Stomach (tissue), 9 donors: ENCODE data around the gene CSTF2T. TPM values are rescaled to one million over a fixed set of nuclear protein-coding genes. Genes with fewer than 3 reads are reported as not detected.
"Not testable (repeated sequence)": the region's sequence is repeated elsewhere in the genome, so short reads cannot be mapped to it uniquely, and the experiment has no call there.

Experiments
- DNase-seq, 2 donors: peaks; one replicate each; pipeline versions ENCODE4 v3.0.0 to v3.0.0-alpha.2; 2013 to 2019
- H3K27ac ChIP-seq, 5 donors: fragments of 200-600 bp in 4 of 5; sonication (generic) in 4 of 5; one replicate each; pipeline ENCODE4 v1.5.1; 2013 to 2019; ENCODE audit warnings: mild to moderate bottlenecking in 1 of 5, moderate library complexity in 1 of 5
- H3K27me3 ChIP-seq, 3 donors: fragments of 200-600 bp; sonication (generic); one replicate each; pipeline ENCODE4 v1.5.1; 2017 to 2019; ENCODE audit warnings: mixed run types in 1 of 3
- H3K36me3 ChIP-seq, 4 donors: fragments of 200-600 bp; sonication (generic); 1 replicate in 3 of 4; 2 replicates in 1 of 4; pipeline ENCODE4 v1.5.1; 2016 to 2019
- H3K4me1 ChIP-seq, 4 donors: fragments of 200-600 bp; sonication (generic); one replicate each; pipeline ENCODE4 v1.5.1; 2016 to 2019
- H3K4me3 ChIP-seq, 4 donors: fragments of 200-600 bp; sonication (generic) in 3 of 4; one replicate each; pipeline ENCODE4 v1.5.1; 2016 to 2019; ENCODE audit warnings: mild to moderate bottlenecking in 1 of 4
- H3K9me3 ChIP-seq, 4 donors: fragments of 200-600 bp; sonication (generic); one replicate each; pipeline ENCODE4 v1.5.1; 2016 to 2019
- CTCF ChIP-seq, 7 experiments: fragments of 450-650 bp in 4 of 7; fragments of 200-600 bp in 3 of 7; sonication (generic) in 3 of 7; IDR thresholded peaks; one replicate each; pipeline ENCODE4 v1.5.1; 2016 to 2019; ENCODE audit warnings: antibody characterized with exemption in 7 of 7, control low read depth in 2 of 7, mild to moderate bottlenecking in 1 of 7
- EP300 ChIP-seq: sonication (generic); formaldehyde crosslinking; IDR thresholded peaks from one replicate; pipeline ENCODE4 v1.6.1; 2017; ENCODE audit warnings: antibody characterized with exemption
- POLR2A ChIP-seq, 4 donors: fragments of 450-650 bp; IDR thresholded peaks; one replicate each; pipeline ENCODE4 v1.6.1; 2016; ENCODE audit warnings: antibody characterized with exemption in 4 of 4, control low read depth in 2 of 4, mild to moderate bottlenecking in 1 of 4, moderate library complexity in 1 of 4
- POLR2AphosphoS5 ChIP-seq, 3 donors: sonication (generic); formaldehyde crosslinking; IDR thresholded peaks; one replicate each; pipeline ENCODE4 v1.6.1; 2016; ENCODE audit warnings: antibody characterized with exemption in 3 of 3
- WGBS, 5 donors: extraction: QIAGEN DNeasy Blood & Tissue Kit in 3 of 5; methylation state at CpG; one replicate each; pipeline versions ENCODE4 v1.1.5 to v1.1.7; 2013 to 2018; 5-methylcytosine and 5-hydroxymethylcytosine counted together
- intact Hi-C: fragments of 100-400 bp; cut with DNase I; formaldehyde crosslinking; loops from one replicate; pipeline ENCODE4 v1.15.1; 2023; ENCODE audit warnings: low total_unique reads
- polyA plus RNA-seq, 3 donors: library from polyadenylated mRNA; stranded (reverse); fragments of 200-250 nt; gene quantifications; one replicate each; pipeline ENCODE4 v1.2.3, GENCODE V29; 2013
- total RNA-seq, 5 donors: library from RNA; depleted of rRNA; stranded (reverse); fragments of >200 nt; gene quantifications; one replicate each; pipeline versions ENCODE4 v1.1.0 to v1.2.3, GENCODE V29; 2014 to 2016
- donor health status: healthy with polysubstance abuse.
- donor health status: Bipolar disorder and iron deficiency.
- donor health status: healthy.

The CSTF2T gene
- total and polyA plus RNA-seq, 8 donors = 3.8 to 55.4 (median 8.7) TPM

DNA sequence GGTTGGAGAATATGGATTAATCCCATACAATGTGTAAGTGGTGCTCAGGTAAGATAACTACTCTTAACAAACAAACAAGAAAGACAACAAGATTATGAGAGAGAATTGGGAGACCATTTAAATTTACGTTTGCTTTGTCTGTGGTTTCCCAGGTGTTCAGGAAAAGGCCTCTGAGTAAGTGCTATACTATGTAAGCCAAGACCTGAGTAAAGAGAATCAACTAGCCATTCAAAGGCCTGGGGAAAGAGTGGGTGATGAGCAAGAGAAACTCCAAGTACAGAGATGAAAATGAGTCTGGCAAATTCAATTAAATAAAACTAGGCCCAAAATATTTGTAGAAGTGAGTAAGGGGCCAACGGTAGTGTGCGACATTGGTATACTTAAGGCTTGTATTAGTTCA is 9.9 kb downstream of the CSTF2T start:
- DNase-seq = no peak
- Histone ChIP-seq H3K4me3 (no peak overlapping the region), H3K27ac (no peak overlapping the region), H3K4me1 (peaks cover 0 to 11% (median under 1%) of the 10 kb centered on the region in 4 donors), H3K36me3 (no peaks in the 10 kb centered on the region), H3K27me3 (no peaks in the 10 kb centered on the region), H3K9me3 (no peaks in the 10 kb centered on the region)
- WGBS, 5 donors = 84 to 93% (median 91%) methylated on average over 3 of the region's 3 CpGs
- TF ChIP-seq EP300 (no peak), POLR2AphosphoS5 (IDR thresholded peaks at IDR 0.05) (no peak), CTCF (IDR thresholded peaks at IDR 0.05) (no peak), POLR2A (IDR thresholded peaks at IDR 0.05) (no peak)
- intact Hi-C loops = no loop called here

- not testable (repeated sequence) for H3K4me3 ChIP-seq, H3K4me1 ChIP-seq
- WGBS, 5 donors = 83 to 94% (median 89%) methylated on average over 2 of the region's 2 CpGs
Observed at GRCh38 chr10:51688826-51689225, 10.6 kb downstream of the CSTF2T start.

GRCh38 chr10:51687296-51687695 is 12.1 kb downstream of the CSTF2T start:
- Histone ChIP-seq H3K27ac (no peak overlapping the region), H3K9me3 (no peaks in the 10 kb centered on the region), H3K36me3 (no peaks in the 10 kb centered on the region), H3K4me1 (peaks cover 0 to 17% (median 5%) of the 10 kb centered on the region in 4 donors), H3K4me3 (no peak overlapping the region), H3K27me3 (no peaks in the 10 kb centered on the region)
- no peak for DNase-seq
- intact Hi-C loops = no loop called here
- WGBS, 5 donors = 82 to 92% (median 85%) methylated on average over 1 of the region's 1 CpG
- TF ChIP-seq CTCF (IDR thresholded peaks at IDR 0.05) = no peak
- TF ChIP-seq POLR2AphosphoS5 (IDR thresholded peaks at IDR 0.05) = no peak
- no peak for TF ChIP-seq EP300
- no peak for TF ChIP-seq POLR2A (IDR thresholded peaks at IDR 0.05)

More at GRCh38 chr10:51688826-51689225, 10.6 kb downstream of the CSTF2T start:
- H3K27me3 ChIP-seq, H3K9me3 ChIP-seq, H3K27ac ChIP-seq, DNase-seq, H3K36me3 ChIP-seq, intact Hi-C loops: not testable (repeated sequence)

GRCh38 chr10:51685768-51686167 is 13.6 kb downstream of the CSTF2T start:
- H3K27ac ChIP-seq = no peak overlapping the region
- H3K4me1 ChIP-seq = peaks cover 0 to 17% (median 8%) of the 10 kb centered on the region in 4 donors
- no peaks in the 10 kb centered on the region for H3K9me3 ChIP-seq
- no peak for DNase-seq
- no peaks in the 10 kb centered on the region for H3K27me3 ChIP-seq
- intact Hi-C loops = no loop called here
- no peak for TF ChIP-seq POLR2A (IDR thresholded peaks at IDR 0.05)
- TF ChIP-seq CTCF (IDR thresholded peaks at IDR 0.05) = no peak
- no peak for TF ChIP-seq EP300
- no peak for TF ChIP-seq POLR2AphosphoS5 (IDR thresholded peaks at IDR 0.05)
- H3K36me3 ChIP-seq = no peaks in the 10 kb centered on the region
- H3K4me3 ChIP-seq = no peak overlapping the region
- 77 to 90% (median 79%) methylated on average over 2 of the region's 2 CpGs for WGBS, 5 donors

DNA sequence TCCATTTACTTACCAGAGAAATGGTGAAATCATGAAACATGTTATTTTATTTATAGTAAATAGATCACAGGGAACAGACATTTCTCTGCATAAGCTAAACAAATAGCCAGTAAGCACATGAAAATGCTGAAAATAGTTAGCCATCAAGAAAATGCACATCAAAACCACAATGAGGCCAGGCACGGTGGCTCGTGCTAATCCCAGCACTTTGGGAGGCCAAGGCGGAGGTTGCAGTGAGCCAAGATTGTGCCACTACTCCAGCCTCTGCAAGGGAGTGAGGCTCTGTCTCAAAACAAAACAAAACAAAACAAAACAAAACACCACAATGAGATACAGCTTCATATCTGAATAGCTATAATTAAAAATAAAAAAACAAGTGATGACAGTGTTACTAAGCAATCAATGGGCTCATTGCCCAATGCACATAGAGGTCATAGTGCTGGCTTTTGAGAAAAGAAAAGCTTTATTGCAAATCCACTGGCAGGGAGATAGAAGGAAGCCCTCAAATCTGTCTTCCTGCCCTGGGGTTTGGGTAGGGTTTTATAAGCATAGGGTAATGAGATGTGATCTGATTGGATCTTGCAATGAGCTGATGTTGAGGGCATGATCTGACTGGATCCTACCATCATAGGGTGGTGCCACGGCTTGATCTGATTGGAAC is 16.2 kb downstream of the CSTF2T start:
- H3K9me3 ChIP-seq = no peaks in the 10 kb centered on the region
- intact Hi-C loops = no loop called here
- no peaks in the 10 kb centered on the region for H3K36me3 ChIP-seq
- H3K4me3 ChIP-seq = no peak overlapping the region
- H3K4me1 ChIP-seq = peaks cover 0 to 18% (median 10%) of the 10 kb centered on the region in 4 donors
- TF ChIP-seq POLR2A (IDR thresholded peaks at IDR 0.05) (no peak), POLR2AphosphoS5 (IDR thresholded peaks at IDR 0.05) (no peak), EP300 (no peak), CTCF (IDR thresholded peaks at IDR 0.05) (no peak)
- 60 to 82% (median 76%) methylated on average over 4 of the region's 4 CpGs for WGBS, 5 donors
- DNase-seq = peak in 1 of 2 donors; percentile 27
- H3K27ac ChIP-seq = no peak overlapping the region
- H3K27me3 ChIP-seq = no peaks in the 10 kb centered on the region
